ENCODE results near the gene CPSF7. TPM values are rescaled to one million over a fixed set of nuclear protein-coding genes. Genes with fewer than 3 reads are reported as not detected.

The CPSF7 gene
- total RNA-seq, 1 experiment from 2014 or later: 87.0 TPM

GRCh38 chr11:61362542-61362875, 67.3 kb downstream of the CPSF7 start:
- BruUV-seq (replicated peaks): TSS peak; percentile 62
- TF ChIP-seq CTCF (conservative IDR thresholded peaks at IDR 0.05) (no peak), EZH2 (IDR thresholded peaks at IDR 0.05; ENCODE audit: low read depth) (no peak)
- no peaks in the 10 kb centered on the region for H3K9me3 ChIP-seq (ENCODE audit: insufficient read depth, low read depth)
- H3F3A ChIP-seq (ENCODE audit: insufficient read depth, low read depth): peaks cover 23% of the 10 kb centered on the region
- peaks cover 43% of the 10 kb centered on the region for H3K79me2 ChIP-seq (ENCODE audit: low read depth)
- H3K4me2 ChIP-seq: peak overlapping the region; percentile 94
- H3K4me1 ChIP-seq (replicated peaks; ENCODE audit: insufficient read depth): peaks cover 20% of the 10 kb centered on the region
- peak in 1 of 2 experiments; percentile 57 for DNase-seq
- ChIA-PET POLR2A (ENCODE audit: unreplicated experiment) (interaction anchor here (0.6 to 1.7 kb wide), 7 partner anchors 23 to 1463 kb away, joined by 3 to 13 read pairs (median 3); partner anchors contain the start of genes CPSF7, SDHAF2, TMEM109 and TMEM216), CTCF (interaction anchor here (0.7 to 4.3 kb wide), 6 partner anchors 14 to 258 kb away, joined by 3 to 31 read pairs (median 4); partner anchors contain the start of genes CPSF7, SDHAF2 and TMEM216)
- no peaks in the 10 kb centered on the region for H3K27me3 ChIP-seq (ENCODE audit: insufficient read depth, low read depth)
- H2AFZ ChIP-seq: peak overlapping the region; percentile 96
- H3K36me3 ChIP-seq (ENCODE audit: low read depth): peaks cover 30% of the 10 kb centered on the region
- H4K20me1 ChIP-seq (ENCODE audit: insufficient read depth): no peaks in the 10 kb centered on the region
- intact Hi-C loops (cut with micrococcal nuclease; ENCODE audit: unreplicated experiment): loop anchor here (2.0 kb wide), 1 partner anchor 22 kb away; no protein-coding TSS in a partner anchor
- no peaks in the 10 kb centered on the region for H3K9me2 ChIP-seq (ENCODE audit: insufficient read depth)
- peak overlapping the region; percentile 93 for H3K27ac ChIP-seq
- peak overlapping the region; percentile 86 for H3K4me3 ChIP-seq

- Histone ChIP-seq H3F3A (ENCODE audit: insufficient read depth, low read depth) (peaks cover 23% of the 10 kb centered on the region), H3K9me2 (ENCODE audit: insufficient read depth) (no peaks in the 10 kb centered on the region), H3K36me3 (ENCODE audit: low read depth) (peaks cover 26% of the 10 kb centered on the region), H3K9me3 (ENCODE audit: insufficient read depth, low read depth) (no peaks in the 10 kb centered on the region), H3K79me2 (ENCODE audit: low read depth) (peaks cover 43% of the 10 kb centered on the region), H4K20me1 (ENCODE audit: insufficient read depth) (no peaks in the 10 kb centered on the region), H3K4me2 (peak within 1 kb of the TSS; percentile 94), H3K4me3 (peak within 1 kb of the TSS; percentile 86), H3K4me1 (replicated peaks; ENCODE audit: insufficient read depth) (peaks cover 20% of the 10 kb centered on the region), H3K27me3 (ENCODE audit: insufficient read depth, low read depth) (no peaks in the 10 kb centered on the region), H2AFZ (peak within 1 kb of the TSS; percentile 96), H3K27ac (peak within 1 kb of the TSS; percentile 93)
- DNase-seq: peak; percentile 89 to 96
- POLR2A ChIA-PET (ENCODE audit: unreplicated experiment): interaction anchor here (0.6 to 1.7 kb wide), 14 partner anchors 9 to 1463 kb away, joined by 3 to 13 read pairs (median 3); partner anchors contain the start of genes CPSF7, SDHAF2, TMEM109 and TMEM216
- BruUV-seq (replicated peaks): no TSS peak
- CTCF ChIA-PET: interaction anchor here (0.6 to 4.3 kb wide), 8 partner anchors 16 to 1496 kb away, joined by 3 to 31 read pairs (median 5); partner anchors contain the start of genes CPSF7, SDHAF2 and TMEM216
- TF ChIP-seq EZH2 (IDR thresholded peaks at IDR 0.05; ENCODE audit: low read depth): no peak
- TF ChIP-seq CTCF (conservative IDR thresholded peaks at IDR 0.05): no peak
- intact Hi-C loops (cut with micrococcal nuclease; ENCODE audit: unreplicated experiment): loop anchor here (1.0 to 2.0 kb wide), 3 partner anchors 23 to 31 kb away; partner anchors contain the start of gene TMEM216
Observed at GRCh38 chr11:61361741-61362541, 67.8 kb downstream of the CPSF7 start, which contains the start of the genes CYB561A3 and TMEM138. Gene CYB561A3, minus strand, starts transcription at chr11:61361882. Its CDS starts 5,169 bp downstream, at chr11:61356713. Gene TMEM138, plus strand, starts transcription at chr11:61362374. Its CDS starts 2,017 bp downstream, at chr11:61364391.

GRCh38 chr11:61361237-61361740, 68.5 kb downstream of the CPSF7 start:
- Histone ChIP-seq H2AFZ (peak overlapping the region; percentile 96), H3K9me3 (ENCODE audit: insufficient read depth, low read depth) (no peaks in the 10 kb centered on the region), H3K27ac (no peak overlapping the region), H3F3A (ENCODE audit: insufficient read depth, low read depth) (peaks cover 23% of the 10 kb centered on the region), H3K4me3 (peak overlapping the region; percentile 86), H3K4me1 (replicated peaks; ENCODE audit: insufficient read depth) (peaks cover 20% of the 10 kb centered on the region), H3K79me2 (ENCODE audit: low read depth) (peaks cover 43% of the 10 kb centered on the region), H3K36me3 (ENCODE audit: low read depth) (peaks cover 21% of the 10 kb centered on the region), H3K9me2 (ENCODE audit: insufficient read depth) (no peaks in the 10 kb centered on the region), H3K4me2 (peak overlapping the region; percentile 94), H3K27me3 (ENCODE audit: insufficient read depth, low read depth) (no peaks in the 10 kb centered on the region), H4K20me1 (ENCODE audit: insufficient read depth) (no peaks in the 10 kb centered on the region)
- intact Hi-C loops (cut with micrococcal nuclease; ENCODE audit: unreplicated experiment): loop anchor here (1.0 to 2.0 kb wide), 2 partner anchors 25 to 32 kb away; partner anchors contain the start of gene TMEM216
- ChIA-PET CTCF (interaction anchor here (0.7 to 4.3 kb wide), 3 partner anchors 16 to 31 kb away, joined by 3 to 31 read pairs (median 5); partner anchors contain the start of gene TMEM216), POLR2A (ENCODE audit: unreplicated experiment) (interaction anchor here (0.5 to 1.7 kb wide), 10 partner anchors 8 to 745 kb away, joined by 3 to 13 read pairs (median 5); partner anchors contain the start of gene TMEM216)
- DNase-seq: peak in 1 of 2 experiments; percentile 11
- no peak for TF ChIP-seq EZH2 (IDR thresholded peaks at IDR 0.05; ENCODE audit: low read depth)
- no peak for TF ChIP-seq CTCF (conservative IDR thresholded peaks at IDR 0.05)
- BruUV-seq (replicated peaks): TSS peak; percentile 63
